Effector memory CD4-positive, alpha-beta T cell (primary cell): Measurements from ENCODE around the gene RBM33.

ENCODE experiments used
- DNase-seq, 3 donors: peaks; one replicate each; pipeline ENCODE4 v3.0.0-alpha.2; 2020
- H3K27ac ChIP-seq: 2 replicates; pipeline ENCODE4 v1.7.0; 2013; ENCODE audit warnings: mild to moderate bottlenecking, low read length, moderate library complexity; ENCODE audit not compliant: insufficient read depth, poor library complexity, severe bottlenecking
- H3K27me3 ChIP-seq: replicated peaks from 2 replicates; pipeline ENCODE4 v1.7.0; 2013; ENCODE audit warnings: mild to moderate bottlenecking, low read length; ENCODE audit not compliant: insufficient read depth, control insufficient read depth, poor library complexity, severe bottlenecking
- H3K36me3 ChIP-seq: 2 replicates; pipeline ENCODE4 v1.7.0; 2013; ENCODE audit warnings: mild to moderate bottlenecking, low read length, moderate library complexity; ENCODE audit not compliant: control insufficient read depth, insufficient read depth
- H3K4me1 ChIP-seq: 2 replicates; pipeline ENCODE4 v1.7.0; 2013; ENCODE audit warnings: low read length, mild to moderate bottlenecking; ENCODE audit not compliant: control insufficient read depth, insufficient read depth, poor library complexity, severe bottlenecking
- H3K4me3 ChIP-seq: 2 replicates; pipeline ENCODE4 v1.7.0; 2013; ENCODE audit warnings: low read length, low read depth, mild to moderate bottlenecking; ENCODE audit not compliant: insufficient read depth, poor library complexity, severe bottlenecking
- H3K9me3 ChIP-seq: 2 replicates; pipeline ENCODE4 v1.7.0; 2013; ENCODE audit warnings: mild to moderate bottlenecking, low read length, moderate library complexity; ENCODE audit not compliant: control insufficient read depth

RBM33 gene

DNA sequence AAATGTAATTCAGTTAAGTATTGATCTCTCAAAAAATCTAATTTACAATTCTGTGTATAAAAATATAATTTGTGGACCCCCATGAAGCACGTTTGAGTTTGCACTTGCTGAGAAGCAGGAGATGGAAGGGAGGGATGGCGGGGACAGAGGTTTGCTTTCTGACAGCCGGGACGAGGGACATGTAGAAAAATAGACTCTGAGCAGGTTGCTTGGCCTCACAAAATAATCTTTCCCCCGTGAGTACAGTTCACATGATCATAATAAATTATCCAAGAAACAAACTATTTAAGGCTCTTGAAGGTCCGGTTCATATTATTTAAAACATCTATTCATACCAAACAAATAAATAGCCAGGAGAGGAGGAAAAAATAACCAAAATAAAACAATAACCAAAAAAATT is 157.8 kb downstream of the RBM33 start:
- Histone ChIP-seq H3K27ac (no peak overlapping the region), H3K27me3 (peaks cover 43% of the 10 kb centered on the region), H3K36me3 (no peaks in the 10 kb centered on the region), H3K4me1 (peaks cover 27% of the 10 kb centered on the region), H3K4me3 (no peak overlapping the region), H3K9me3 (no peaks in the 10 kb centered on the region)
- DNase-seq = no peak

DNA sequence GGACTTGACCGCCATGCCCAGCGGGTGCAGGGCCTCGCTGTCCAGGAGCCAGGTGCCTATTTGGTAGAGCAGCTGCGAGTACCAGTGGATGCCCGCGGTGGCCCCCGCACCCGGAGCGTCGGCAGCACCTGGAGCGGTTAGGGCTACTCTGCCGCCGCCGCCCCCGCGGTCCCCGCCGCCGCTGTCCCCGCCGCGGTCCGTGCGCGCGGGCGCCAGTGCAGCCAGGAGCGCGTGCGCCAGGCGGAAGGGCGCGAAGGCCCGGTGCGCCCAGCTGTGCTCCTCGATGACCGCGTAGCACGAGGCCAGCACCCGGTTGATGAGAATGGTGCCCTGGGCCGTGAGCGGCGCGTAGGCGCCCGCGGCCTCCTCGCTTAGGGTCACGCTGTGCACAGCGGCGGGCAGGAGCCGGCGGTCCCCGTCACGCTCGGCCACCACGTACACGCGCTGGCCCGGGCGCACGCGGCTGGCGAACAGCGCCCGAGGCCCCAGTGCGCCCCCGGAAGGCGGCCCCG is 158.5 kb downstream of the RBM33 start:
- Histone ChIP-seq H3K4me3 (no peak overlapping the region), H3K4me1 (peaks cover 27% of the 10 kb centered on the region), H3K36me3 (no peaks in the 10 kb centered on the region), H3K27me3 (peaks cover 50% of the 10 kb centered on the region), H3K27ac (no peak overlapping the region), H3K9me3 (no peaks in the 10 kb centered on the region)
- no peak for DNase-seq

DNA sequence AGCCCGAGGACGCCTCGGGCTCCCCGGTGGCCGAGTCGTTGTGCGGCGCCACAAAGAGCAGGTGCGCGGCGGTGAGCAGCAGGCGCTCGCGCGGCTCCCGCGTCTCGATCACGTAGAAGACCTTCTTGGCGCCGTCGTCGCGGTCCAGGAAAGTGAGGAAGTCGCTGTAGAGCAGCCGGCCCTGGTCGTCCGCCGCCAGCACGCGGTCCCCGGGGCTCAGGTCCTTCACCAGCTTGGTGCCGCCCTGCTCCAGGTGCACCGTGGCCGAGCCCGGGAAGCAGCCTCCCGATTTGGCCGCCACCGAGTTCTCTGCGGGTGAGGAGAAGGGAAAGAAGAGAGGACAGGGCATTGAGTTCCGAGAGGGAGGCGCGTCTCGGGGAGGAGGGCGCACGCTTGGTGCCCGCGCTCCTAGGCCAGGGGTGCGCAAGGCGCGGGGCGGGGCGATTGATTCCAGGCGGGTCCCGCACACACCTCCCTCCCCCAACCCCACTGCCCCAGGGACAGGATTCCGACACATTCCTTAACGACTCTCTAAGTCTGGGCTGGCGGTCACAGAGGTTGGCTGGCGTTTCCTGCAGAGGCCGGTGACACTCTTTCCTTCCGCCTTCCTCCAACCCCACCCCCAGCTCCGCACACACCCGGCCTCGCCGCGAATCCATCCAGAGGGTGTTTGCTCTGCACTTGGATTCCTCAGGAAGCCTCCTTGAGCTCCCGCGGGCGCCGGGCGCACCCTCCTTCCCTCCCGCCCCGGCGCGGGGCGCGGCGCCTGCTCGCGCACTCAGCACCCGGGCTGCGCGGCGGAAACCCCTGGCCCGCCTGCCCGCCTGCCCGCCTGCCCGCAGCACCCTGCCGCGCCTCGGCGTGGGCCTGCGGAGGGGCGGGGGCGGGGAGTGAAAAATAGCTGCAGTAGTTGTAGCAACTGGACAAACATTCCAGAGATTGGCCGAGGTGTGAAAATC is 159.2 kb downstream of the RBM33 start:
- H3K27me3 ChIP-seq = peaks cover 56% of the 10 kb centered on the region
- no peak overlapping the region for H3K27ac ChIP-seq
- H3K4me3 ChIP-seq = peak overlapping the region; percentile 35
- peaks cover 27% of the 10 kb centered on the region for H3K4me1 ChIP-seq
- no peak for DNase-seq
- no peaks in the 10 kb centered on the region for H3K9me3 ChIP-seq
- no peaks in the 10 kb centered on the region for H3K36me3 ChIP-seq

DNA sequence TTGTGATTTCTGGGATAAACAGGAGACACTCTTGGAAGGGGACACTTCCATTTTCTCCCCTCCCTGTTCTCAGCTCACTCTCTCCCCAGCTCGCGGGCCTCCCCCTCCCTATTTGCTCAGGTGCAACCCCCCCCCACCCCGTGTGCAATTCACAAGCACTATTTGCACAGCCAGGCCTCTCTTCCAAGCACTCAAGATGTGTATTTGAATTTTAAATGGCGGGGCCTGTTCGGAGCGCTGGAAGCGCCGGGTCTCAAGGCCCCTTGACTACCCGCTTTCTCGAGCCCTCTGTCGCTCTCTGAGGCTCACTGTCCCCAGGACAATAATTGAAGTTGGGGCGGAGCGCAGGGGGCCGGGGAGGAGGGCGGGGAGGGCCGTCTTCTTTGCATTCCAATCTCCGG is 160.0 kb downstream of the RBM33 start:
- peaks cover 64% of the 10 kb centered on the region for H3K27me3 ChIP-seq
- no peak for DNase-seq
- peaks cover 27% of the 10 kb centered on the region for H3K4me1 ChIP-seq
- no peak overlapping the region for H3K4me3 ChIP-seq
- H3K9me3 ChIP-seq = no peaks in the 10 kb centered on the region
- no peaks in the 10 kb centered on the region for H3K36me3 ChIP-seq
- no peak overlapping the region for H3K27ac ChIP-seq

DNA sequence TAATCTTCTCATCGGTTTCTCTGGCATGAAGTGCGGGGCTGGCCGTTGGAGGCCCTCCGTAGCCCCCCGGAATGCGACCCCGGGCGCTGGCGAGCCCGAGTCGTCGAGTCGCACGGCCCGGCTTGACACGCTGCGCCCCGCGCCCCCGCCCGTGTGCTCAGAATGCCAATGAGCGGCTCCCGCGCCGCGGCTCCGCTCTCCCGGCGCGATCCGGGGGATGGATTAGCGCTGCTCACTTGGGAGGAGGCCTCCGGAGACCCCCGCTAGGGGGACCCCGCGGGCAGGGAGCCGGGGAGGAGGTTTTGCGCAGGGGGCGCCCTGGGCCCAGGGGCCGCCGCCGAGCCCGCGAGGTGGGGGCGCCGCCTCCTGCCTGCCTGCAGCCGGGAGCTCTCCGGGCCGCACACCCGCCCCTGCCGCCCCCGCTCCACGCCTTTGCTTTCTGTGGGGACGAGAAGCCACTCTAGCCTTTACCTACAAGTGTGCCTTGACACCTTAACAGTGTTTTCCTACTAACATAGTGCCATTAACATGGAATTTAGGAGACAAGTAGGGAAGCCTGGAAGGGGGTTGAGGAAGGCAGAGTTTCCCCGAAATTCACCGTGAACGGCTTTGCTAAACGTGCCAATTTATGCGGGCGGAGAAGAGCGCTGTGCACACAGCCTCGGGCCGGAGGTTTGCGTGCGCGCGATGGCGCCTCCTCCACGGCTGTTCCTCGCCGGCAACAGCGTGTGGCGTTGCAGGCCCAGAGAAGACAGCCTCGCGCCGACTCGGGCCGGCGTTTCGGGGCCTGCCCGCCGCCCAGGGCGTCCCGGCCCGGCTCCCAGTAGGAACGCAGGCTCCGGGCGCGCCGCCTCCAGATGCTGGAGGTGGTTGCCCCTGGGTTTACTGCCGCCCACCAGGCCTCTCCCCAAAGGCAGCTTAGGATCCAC is 160.7 kb downstream of the RBM33 start:
- Histone ChIP-seq H3K27me3 (peaks cover 68% of the 10 kb centered on the region), H3K4me3 (peak overlapping the region; percentile 46), H3K27ac (no peak overlapping the region), H3K4me1 (peaks cover 27% of the 10 kb centered on the region), H3K36me3 (no peaks in the 10 kb centered on the region), H3K9me3 (no peaks in the 10 kb centered on the region)
- DNase-seq = peak in 1 of 3 donors; percentile 24

DNA sequence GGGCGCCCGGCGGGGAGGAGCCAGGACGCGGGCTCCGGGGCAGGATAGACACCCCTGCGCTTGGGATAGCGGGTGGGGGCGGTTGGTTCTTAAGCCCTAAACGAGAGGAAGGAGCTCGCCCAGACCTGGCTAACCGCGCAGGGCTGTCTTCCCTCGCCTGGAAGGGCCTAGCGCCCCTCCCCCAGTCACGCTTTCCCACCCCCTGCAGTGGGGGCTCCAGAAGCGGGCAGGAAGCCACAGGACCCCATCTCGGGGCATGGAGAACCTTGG is 161.3 kb downstream of the RBM33 start:
- Histone ChIP-seq H3K27me3 (peaks cover 73% of the 10 kb centered on the region), H3K27ac (no peak overlapping the region), H3K9me3 (no peaks in the 10 kb centered on the region), H3K4me1 (peaks cover 27% of the 10 kb centered on the region), H3K4me3 (peak overlapping the region; percentile 46), H3K36me3 (no peaks in the 10 kb centered on the region)
- DNase-seq = no peak

DNA sequence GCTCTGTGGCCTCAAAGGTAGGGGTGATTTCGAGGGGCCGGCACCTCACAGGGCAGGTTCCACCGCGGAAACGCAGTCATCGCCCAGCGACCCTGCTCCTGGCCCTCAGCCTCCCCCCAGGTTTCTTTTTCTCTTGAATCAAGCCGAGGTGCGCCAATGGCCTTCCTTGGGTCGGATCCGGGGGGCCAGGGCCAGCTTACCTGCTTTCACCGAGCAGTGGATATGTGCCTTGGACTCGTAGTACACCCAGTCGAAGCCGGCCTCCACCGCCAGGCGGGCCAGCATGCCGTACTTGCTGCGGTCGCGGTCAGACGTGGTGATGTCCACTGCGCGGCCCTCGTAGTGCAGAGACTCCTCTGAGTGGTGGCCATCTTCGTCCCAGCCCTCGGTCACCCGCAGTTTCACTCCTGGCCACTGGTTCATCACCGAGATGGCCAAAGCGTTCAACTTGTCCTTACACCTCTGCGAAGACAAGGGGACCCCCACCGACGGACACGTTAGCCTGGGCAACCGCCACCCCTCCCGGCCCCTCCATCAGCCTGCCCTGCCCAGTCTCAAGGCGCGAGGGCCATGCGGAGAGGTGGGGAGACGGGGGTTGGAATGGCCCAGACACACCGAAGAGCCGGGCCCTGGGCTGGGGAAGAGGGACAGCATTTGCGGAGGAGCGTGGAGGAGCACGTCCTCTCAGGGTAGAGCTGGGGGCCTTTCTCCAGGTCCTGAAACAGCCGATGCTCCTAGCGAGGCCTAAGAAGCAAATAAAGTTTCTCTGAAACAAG is 161.8 kb downstream of the RBM33 start:
- no peak overlapping the region for H3K27ac ChIP-seq
- H3K4me1 ChIP-seq = peaks cover 27% of the 10 kb centered on the region
- peaks cover 73% of the 10 kb centered on the region for H3K27me3 ChIP-seq
- no peak for DNase-seq
- H3K36me3 ChIP-seq = no peaks in the 10 kb centered on the region
- no peaks in the 10 kb centered on the region for H3K9me3 ChIP-seq
- peak overlapping the region; percentile 46 for H3K4me3 ChIP-seq

DNA sequence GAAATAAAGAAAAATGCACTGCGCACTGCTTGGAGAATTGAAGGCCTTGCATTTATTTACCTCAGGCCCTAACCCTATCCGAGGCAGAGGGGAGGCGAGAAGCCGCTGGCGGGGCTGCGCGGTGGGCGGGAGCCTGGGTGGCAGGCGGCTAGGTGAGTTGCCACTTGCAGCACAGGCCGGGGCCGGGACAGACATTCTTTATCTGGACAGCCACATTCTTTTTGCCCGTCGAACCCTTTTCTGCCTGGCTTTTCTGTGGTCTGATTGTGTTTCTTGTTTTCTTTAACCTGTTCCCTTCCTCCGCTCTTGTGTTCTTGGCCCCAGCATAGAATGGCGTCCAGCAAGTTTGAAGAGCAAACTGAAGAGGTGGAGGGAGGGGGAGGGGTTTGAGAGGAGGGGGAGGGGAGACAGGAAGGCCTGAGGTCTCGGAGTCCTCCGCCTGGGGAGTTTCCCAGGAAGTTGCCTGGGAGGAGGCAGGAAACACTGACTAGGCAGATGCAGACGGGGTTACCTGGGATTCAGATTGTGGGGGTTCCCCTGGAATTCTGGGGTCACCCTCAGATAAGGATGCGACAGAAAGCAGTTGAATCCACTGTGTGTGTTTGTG is 162.7 kb downstream of the RBM33 start:
- Histone ChIP-seq H3K9me3 (no peaks in the 10 kb centered on the region), H3K27ac (no peak overlapping the region), H3K4me1 (peaks cover 30% of the 10 kb centered on the region), H3K4me3 (no peak overlapping the region), H3K27me3 (peaks cover 77% of the 10 kb centered on the region), H3K36me3 (no peaks in the 10 kb centered on the region)
- DNase-seq = no peak

DNA sequence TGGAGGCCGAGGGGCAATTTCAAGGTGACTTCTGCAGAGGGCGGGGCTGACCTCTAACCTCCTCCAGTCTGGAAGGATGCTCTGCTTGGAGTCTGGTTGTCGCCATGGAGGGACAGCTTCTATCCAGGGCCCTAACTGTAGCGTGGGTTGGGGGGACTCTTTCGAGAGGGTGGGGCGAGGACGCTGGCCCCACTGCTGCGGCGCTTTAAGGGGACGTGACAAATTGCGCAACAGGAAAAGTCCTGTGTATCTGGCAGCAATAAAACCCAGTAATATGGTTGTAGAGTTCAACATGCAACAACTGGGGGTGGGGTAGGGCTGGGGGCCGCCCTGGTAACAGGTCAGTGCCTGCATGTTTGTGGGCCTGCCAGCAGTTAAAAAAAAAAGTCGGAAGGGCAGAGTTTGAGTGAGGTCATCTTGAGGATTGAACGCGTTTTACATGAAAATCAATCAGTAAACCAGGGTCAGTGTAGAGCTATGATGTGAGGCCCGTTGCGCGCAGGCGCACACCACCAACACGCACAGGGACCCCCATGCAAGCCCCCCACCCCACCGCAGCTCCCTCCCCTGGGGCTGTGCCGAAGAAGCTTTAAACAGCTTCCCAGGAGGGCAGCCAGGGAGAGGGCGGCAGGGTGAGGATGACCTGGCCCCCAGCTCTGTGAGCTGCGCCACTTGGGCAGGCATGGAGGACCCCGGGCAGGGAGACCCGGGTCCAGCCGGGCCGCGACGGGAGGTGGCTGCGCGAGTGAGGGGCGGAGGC is 163.5 kb downstream of the RBM33 start:
- peaks cover 30% of the 10 kb centered on the region for H3K4me1 ChIP-seq
- H3K27me3 ChIP-seq = peaks cover 79% of the 10 kb centered on the region
- H3K4me3 ChIP-seq = no peak overlapping the region
- no peak overlapping the region for H3K27ac ChIP-seq
- no peaks in the 10 kb centered on the region for H3K36me3 ChIP-seq
- H3K9me3 ChIP-seq = no peaks in the 10 kb centered on the region
- DNase-seq = no peak
